Left lung (tissue), 10 donors: ENCODE data around the gene EQTN. TPM values are rescaled to one million over a fixed set of nuclear protein-coding genes. Genes with fewer than 3 reads are reported as not detected.

Experiments used
- ATAC-seq: fragments of 200-7000 bp; cut with Tn5 transposase; one replicate; pipeline ENCODE4 v1.9.1; 2020; ENCODE audit warnings: moderate library complexity
- DNase-seq, 4 donors: peaks; one replicate each; pipeline ENCODE4 v3.0.0-alpha.2; 2013 to 2020
- H3K27ac ChIP-seq, 2 donors: fragments of 200-600 bp; sonication (generic) in 1 of 2; one replicate each; pipeline versions ENCODE4 v1.5.0 to v1.8.0; 2020 to 2021
- H3K27me3 ChIP-seq, 2 donors: fragments of 200-600 bp; sonication (generic) in 1 of 2; one replicate each; pipeline versions ENCODE4 v1.5.0 to v1.8.0; 2020 to 2021
- H3K36me3 ChIP-seq, 2 donors: fragments of 200-600 bp; sonication (generic) in 1 of 2; one replicate each; pipeline versions ENCODE4 v1.5.0 to v1.8.0; 2020 to 2021
- H3K4me1 ChIP-seq, 2 donors: fragments of 200-600 bp; one replicate each; pipeline ENCODE4 v1.8.0; 2021
- H3K4me3 ChIP-seq, 2 donors: fragments of 200-600 bp; sonication (generic) in 1 of 2; one replicate each; pipeline versions ENCODE4 v1.5.0 to v1.8.0; 2020 to 2021; ENCODE audit warnings: mild to moderate bottlenecking in 1 of 2
- H3K9me3 ChIP-seq, 2 donors: fragments of 200-600 bp; sonication (generic) in 1 of 2; one replicate each; pipeline versions ENCODE4 v1.5.0 to v1.8.0; 2020 to 2021
- intact Hi-C, 2 donors: fragments of 100-400 bp; cut with DNase I; formaldehyde crosslinking; loops; one replicate each; pipeline versions ENCODE4 v1.11.2 to v1.14.2; 2022
- polyA plus RNA-seq, 6 donors: library from polyadenylated mRNA; unstranded; fragments of 120-200 nt; gene quantifications; one replicate each; pipeline ENCODE4 v1.2.1, GENCODE V29; 2013; ENCODE audit not compliant: insufficient read length in 6 of 6
- total RNA-seq, 2 donors: library from RNA; stranded (reverse); fragmentation: NEBNext Ultra II Directional; extraction: Animal tissue kit (Norgen Biotek cat#: 25700); gene quantifications; one replicate each; pipeline ENCODE4 v1.2.1, GENCODE V29; 2021
- TF ChIP-seq, protein P1 (sequence below), 2 donors: fragments of 200-600 bp; sonication (generic) in 1 of 2; IDR thresholded peaks; one replicate each; pipeline versions ENCODE4 v1.5.0 to v1.8.0; 2021; ENCODE audit warnings: antibody characterized with exemption in 2 of 2
- donor health status: DM: no; HTN: yes; CAD: no.
- donor health status: DM: no; HTN: no; CAD: no.

EQTN gene
- total and polyA plus RNA-seq, 8 donors = 0.26 to 0.99 (median 0.39) TPM

DNA sequence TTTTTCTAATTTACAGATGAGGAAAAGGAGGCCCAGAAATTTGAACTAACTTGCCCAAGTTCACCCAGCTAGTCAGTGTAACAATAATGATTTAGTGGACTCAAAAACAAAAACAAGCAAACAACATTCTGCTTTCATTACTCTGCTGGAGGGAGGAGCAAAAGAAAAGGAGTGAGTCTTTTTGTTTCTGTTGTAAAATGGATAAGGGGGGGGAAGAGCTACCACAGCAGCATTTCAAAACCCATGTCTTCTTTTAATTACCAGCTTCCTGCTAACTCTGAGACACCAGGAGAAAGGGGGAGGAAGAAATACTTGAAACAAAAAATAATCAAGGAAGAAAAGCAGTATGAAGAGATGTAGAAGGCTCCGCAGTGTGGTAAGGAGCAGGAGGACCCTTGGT, 39.2 kb upstream of the EQTN start:
- Histone ChIP-seq H3K4me1 (peaks cover 19 to 36% of the 10 kb centered on the region in 2 donors), H3K9me3 (no peaks in the 10 kb centered on the region), H3K4me3 (no peak overlapping the region), H3K36me3 (no peaks in the 10 kb centered on the region), H3K27ac (no peak overlapping the region), H3K27me3 (no peaks in the 10 kb centered on the region)
- TF ChIP-seq, protein P1, sequence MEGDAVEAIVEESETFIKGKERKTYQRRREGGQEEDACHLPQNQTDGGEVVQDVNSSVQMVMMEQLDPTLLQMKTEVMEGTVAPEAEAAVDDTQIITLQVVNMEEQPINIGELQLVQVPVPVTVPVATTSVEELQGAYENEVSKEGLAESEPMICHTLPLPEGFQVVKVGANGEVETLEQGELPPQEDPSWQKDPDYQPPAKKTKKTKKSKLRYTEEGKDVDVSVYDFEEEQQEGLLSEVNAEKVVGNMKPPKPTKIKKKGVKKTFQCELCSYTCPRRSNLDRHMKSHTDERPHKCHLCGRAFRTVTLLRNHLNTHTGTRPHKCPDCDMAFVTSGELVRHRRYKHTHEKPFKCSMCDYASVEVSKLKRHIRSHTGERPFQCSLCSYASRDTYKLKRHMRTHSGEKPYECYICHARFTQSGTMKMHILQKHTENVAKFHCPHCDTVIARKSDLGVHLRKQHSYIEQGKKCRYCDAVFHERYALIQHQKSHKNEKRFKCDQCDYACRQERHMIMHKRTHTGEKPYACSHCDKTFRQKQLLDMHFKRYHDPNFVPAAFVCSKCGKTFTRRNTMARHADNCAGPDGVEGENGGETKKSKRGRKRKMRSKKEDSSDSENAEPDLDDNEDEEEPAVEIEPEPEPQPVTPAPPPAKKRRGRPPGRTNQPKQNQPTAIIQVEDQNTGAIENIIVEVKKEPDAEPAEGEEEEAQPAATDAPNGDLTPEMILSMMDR (IDR thresholded peaks at IDR 0.05) = no peak
- ATAC-seq (no peak), DNase-seq (no peak)
- intact Hi-C loops = loop anchor here (5.0 to 10.0 kb wide), 2 partner anchors 191 to 199 kb away; partner anchors contain the start of gene MOB3B (in 1 of the 2)

DNA sequence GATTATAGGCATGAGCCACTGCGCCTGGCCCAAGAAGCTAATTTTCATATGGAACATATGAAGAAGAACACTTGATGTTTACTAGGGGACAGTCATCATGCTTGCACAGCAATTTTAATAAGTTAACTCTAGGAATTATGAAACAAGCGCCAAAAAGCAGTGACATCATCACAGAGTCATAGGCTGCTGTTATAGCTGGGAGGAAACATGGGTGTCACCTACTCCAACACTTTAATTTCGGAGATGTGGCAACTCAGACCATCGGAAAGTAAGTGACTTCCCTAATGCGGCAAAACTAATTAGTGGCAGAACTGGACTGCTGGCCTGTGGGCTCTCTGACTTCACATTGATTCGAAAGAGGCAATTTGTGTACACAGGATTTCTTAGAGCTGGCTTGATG, 38.1 kb upstream of the EQTN start:
- Histone ChIP-seq H3K9me3 (no peaks in the 10 kb centered on the region), H3K4me1 (peaks cover 15 to 28% of the 10 kb centered on the region in 2 donors), H3K27me3 (no peaks in the 10 kb centered on the region), H3K36me3 (no peaks in the 10 kb centered on the region), H3K27ac (no peak overlapping the region), H3K4me3 (no peak overlapping the region)
- no peak for DNase-seq
- ATAC-seq = peak; percentile 7
- intact Hi-C loops = loop anchor here (5.0 to 10.0 kb wide), 2 partner anchors 192 to 200 kb away; partner anchors contain the start of gene MOB3B (in 1 of the 2)
- TF ChIP-seq, protein P1 (IDR thresholded peaks at IDR 0.05) = no peak

DNA sequence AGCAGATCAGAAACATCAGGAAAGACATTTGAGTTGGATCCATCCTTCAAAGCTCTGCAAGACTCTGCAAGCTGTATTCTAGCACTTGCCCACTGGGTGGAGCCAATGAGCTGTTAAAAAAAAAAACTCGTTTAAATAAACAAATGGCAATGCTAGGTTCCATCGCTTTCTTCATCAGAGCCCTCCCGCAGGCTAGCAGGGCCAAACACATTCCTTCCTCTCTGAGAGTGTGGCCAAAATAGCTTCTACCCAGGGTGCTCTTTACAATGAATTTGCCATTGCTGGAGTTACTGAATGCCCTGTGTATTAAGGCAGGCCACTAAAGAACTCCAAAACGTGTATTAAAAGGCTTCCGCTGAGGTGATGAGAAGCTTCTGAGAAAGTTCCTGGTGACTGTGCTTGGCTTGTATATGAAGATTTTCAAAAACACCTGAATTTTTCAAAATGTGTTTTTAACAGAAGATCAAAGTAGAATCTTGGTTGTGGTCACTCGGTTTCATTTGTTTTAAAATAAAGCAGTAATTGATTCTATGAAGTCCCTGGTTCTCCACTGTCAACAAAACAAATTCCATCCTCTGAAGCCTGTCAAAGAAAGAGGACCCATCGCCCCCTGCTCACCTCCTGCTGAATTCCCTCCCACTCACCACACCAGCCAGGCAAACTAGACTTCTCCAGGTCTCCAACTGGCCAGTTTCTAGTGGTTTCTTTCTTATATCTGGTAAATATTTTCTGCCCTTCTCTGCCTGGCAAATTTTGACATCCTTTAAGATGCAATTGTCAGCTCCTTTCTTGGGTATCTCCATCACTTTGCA, 36.5 kb upstream of the EQTN start:
- DNase-seq = peak in 2 of 4 donors; percentile 83 to 87
- ATAC-seq = peak; percentile 91
- Histone ChIP-seq H3K27me3 (no peaks in the 10 kb centered on the region), H3K36me3 (no peaks in the 10 kb centered on the region), H3K9me3 (no peaks in the 10 kb centered on the region), H3K27ac (no peak overlapping the region), H3K4me3 (no peak overlapping the region), H3K4me1 (peaks cover 8 to 16% of the 10 kb centered on the region in 2 donors)
- intact Hi-C loops = loop anchor here (5.0 to 10.0 kb wide), 2 partner anchors 201 to 214 kb away; no protein-coding TSS in a partner anchor
- TF ChIP-seq, protein P1 (IDR thresholded peaks at IDR 0.05) = peak; percentile 87 to 89

DNA sequence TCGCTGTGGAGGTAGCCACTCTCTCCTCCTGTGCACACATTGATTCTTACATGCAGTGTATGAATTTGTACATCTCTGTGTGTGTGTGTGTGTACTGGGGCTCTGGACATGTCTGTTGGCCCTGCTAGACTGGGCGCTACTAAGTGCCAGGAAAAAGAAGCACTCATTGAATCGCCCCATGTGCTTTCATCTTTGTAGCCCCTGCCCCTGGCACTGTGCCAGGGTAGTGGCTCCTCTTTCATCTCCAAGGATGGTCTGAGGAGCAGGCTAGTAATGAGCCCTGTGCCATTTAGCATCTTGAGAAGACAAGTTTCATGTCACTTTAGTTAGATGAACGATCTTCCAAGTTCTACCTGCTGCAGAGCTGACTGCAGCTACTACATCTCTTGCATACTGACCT, 34.4 kb upstream of the EQTN start:
- ATAC-seq (no peak), DNase-seq (no peak)
- no peak overlapping the region for H3K27ac ChIP-seq
- H3K27me3 ChIP-seq = no peaks in the 10 kb centered on the region
- H3K9me3 ChIP-seq = no peaks in the 10 kb centered on the region
- H3K4me1 ChIP-seq = peaks cover 2 to 3% of the 10 kb centered on the region in 2 donors
- no peaks in the 10 kb centered on the region for H3K36me3 ChIP-seq
- TF ChIP-seq, protein P1 (IDR thresholded peaks at IDR 0.05) = no peak
- intact Hi-C loops = loop anchor here (5.0 to 10.0 kb wide), 2 partner anchors 203 to 216 kb away; no protein-coding TSS in a partner anchor
- H3K4me3 ChIP-seq = no peak overlapping the region

DNA sequence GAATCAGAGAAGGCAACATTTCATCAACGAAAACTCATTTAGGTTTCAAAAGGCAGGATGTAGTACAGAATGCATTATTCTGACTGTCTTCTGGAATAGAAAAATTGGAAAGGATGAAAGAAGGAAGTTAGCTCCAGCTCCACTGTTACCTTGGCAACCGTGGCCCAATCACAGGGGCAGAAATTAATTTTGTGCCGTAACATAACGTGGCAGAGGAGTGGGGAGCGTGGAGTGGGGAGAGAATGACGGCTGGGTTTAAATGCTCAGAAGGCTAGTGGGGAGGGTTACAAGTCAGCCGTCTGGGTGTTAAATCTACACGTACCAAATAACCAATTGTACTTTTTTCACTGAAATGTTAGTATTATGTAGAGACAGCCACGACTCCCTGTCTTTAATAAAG, 32.3 kb upstream of the EQTN start:
- H3K36me3 ChIP-seq = no peaks in the 10 kb centered on the region
- H3K4me3 ChIP-seq = no peak overlapping the region
- TF ChIP-seq, protein P1 (IDR thresholded peaks at IDR 0.05) = no peak
- H3K27me3 ChIP-seq = no peaks in the 10 kb centered on the region
- no peaks in the 10 kb centered on the region for H3K9me3 ChIP-seq
- intact Hi-C loops = no loop called here
- no peak overlapping the region for H3K27ac ChIP-seq
- no peak for ATAC-seq
- DNase-seq = no peak
- peaks cover 2 to 3% of the 10 kb centered on the region in 2 donors for H3K4me1 ChIP-seq
